ENCODE measurements around the gene LRRTM3.

- TF ChIP-seq POLR2AphosphoS5 (IDR thresholded peaks at IDR 0.05; ENCODE audit: low read depth, low read length) (no peak), TAF1 (IDR thresholded peaks at IDR 0.05; ENCODE audit: borderline replicate concordance, insufficient read depth, low read length) (no peak), REST (IDR thresholded peaks at IDR 0.05; ENCODE audit: insufficient read depth in 1 of 2, low read depth in 2 of 2, low read length in 2 of 2) (no peak), SIN3A (IDR thresholded peaks at IDR 0.05; ENCODE audit: borderline replicate concordance, insufficient read depth, low read length) (no peak), FOXP2 (optimal IDR thresholded peaks at IDR 0.05; ENCODE audit: borderline replicate concordance, extremely low read depth, extremely low read length, insufficient read depth) (no peak)
These were observed 16.6 kb downstream of the LRRTM3 start for GRCh38 chr10:66942407-66942806.
